GM19328 (cell line): Measurements from ENCODE around the gene FBXO8.

ENCODE experiments used
- ATAC-seq: cut with Tn5 transposase; IDR thresholded peaks from one replicate; pipeline ENCODE4 v1.9.1; 2021; ENCODE audit warnings: mild to moderate bottlenecking, moderate library complexity; ENCODE audit not compliant: unreplicated experiment

FBXO8 gene

DNA sequence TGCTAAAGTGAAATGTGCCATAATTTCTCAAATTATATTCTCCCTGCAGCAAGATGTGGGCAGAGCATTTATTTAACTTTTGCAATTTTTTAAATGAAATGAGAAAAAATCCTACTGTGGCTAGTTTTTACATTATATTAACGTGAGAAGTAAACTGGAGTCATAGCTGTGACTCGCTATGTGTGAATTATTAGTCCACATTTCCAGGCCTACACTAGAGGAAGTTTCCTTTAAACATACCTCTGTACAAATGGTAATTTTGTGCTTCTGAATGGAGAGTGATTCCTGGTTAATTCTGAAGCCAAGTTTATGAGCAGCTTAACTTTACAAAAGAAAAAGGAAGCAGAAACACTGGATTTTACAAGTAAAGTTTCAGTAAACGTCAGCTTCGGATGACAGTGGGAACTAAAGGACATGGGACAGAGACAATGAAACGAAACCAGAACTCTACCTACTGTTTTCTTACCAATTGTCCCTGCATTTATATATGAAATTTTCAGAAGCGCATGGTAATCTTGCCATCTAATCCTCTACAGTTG, 72.4 kb downstream of the FBXO8 start:
- ATAC-seq: no peak

DNA sequence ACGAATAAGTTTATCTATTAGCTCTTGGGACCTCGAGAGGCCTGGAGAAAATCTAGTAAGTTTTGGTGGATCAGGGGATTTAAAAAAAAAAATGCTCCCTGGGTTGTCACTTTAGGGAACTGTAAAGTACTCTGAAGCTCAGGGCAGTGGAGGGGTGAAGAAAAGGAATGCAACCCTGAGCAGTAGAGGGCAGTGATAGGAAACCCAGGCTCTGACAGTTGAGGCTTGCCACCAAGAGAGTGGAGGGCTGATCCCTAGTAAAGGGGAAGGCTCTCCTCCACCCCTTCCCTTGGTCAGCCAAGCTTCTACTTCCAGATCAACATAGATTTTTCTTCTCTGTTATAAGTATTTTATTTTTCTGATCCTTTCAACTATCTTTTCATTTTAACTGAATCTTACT, 73.1 kb downstream of the FBXO8 start:
- ATAC-seq: no peak

DNA sequence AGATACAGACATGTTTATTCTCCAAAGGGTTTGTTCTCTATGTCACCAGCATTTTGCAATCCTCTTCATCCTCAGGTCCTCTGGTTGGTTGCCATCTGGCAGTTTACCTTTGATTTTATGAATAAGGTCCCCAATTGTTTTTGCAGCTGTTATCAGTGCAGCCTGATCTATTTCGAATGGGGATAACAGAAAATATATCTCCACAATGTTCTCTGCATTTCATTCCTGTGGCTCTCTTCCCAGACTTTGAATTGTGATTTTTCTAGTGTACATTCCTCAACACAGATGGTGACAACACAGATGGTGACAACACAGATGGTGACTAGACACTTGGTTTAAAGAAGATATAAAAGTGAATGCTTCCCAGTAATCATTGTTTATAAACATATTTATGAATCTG, 74.1 kb downstream of the FBXO8 start:
- ATAC-seq: no peak

DNA sequence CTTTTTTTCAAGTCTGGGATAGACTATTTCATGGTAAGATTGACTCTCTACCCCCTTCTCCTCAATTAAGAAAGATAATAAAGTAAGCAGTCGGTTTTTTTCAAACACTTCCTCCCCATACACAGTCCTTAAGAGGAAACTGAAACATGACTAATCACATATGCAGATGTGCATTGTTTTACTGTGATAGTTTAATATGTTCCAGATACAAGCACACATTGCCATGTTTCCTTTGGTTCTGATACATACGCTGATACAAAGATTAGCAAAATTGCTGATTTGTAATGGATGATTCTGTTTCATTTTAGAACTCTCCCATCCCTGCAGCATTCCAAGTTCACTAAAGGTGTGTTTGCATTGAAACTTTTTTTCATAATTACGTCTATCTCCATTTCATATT, 76.1 kb downstream of the FBXO8 start:
- ATAC-seq: no peak

DNA sequence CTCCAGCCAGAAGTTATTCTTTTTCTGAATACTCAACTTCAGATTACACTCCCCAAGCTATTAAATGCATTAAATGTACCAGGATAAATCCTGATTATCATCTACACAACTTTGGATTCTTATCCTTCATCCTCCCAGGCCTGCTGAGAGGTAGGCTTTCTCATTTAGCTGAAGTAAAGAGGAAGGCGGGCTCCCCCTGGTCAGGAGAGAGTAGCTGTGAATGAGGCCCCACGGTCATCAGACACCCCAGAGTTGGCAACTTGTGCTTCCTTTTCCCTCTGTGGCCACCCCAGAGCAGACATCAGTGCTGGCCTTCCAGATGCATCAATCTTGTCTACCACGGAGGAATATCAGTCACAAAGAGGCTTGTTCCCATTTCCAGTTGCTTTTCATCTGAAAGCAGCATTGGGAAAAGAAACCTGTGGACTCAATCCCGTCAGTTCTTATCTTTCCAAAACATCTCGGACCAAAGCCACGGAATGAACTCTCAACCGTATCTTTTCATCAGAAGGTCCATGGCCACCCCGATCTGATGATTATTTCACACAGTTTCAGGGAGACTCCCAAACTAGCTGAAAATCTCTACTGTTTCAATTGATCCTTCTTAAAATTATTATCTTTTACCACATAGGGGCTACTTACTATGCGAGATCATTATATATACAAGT, 79.2 kb downstream of the FBXO8 start:
- ATAC-seq: no peak

DNA sequence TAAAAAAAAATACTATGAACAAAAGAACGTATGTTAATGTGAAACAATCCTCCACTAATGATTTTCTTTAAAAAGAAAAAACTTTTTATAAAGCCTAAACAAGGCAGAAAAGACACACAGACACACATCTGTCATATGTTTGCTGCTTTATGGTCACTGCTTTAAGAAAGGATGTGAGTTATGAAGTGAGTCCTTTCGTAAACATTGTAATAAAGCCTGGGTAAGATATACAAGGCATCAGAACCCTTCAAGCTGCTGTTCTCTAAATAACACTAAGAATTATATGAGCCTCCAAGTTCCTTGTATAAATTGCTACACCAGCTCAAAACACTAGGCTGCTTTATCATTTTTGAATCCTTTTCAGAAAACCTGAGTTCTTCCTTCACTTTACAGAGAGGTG, 81.6 kb downstream of the FBXO8 start:
- ATAC-seq: no peak

DNA sequence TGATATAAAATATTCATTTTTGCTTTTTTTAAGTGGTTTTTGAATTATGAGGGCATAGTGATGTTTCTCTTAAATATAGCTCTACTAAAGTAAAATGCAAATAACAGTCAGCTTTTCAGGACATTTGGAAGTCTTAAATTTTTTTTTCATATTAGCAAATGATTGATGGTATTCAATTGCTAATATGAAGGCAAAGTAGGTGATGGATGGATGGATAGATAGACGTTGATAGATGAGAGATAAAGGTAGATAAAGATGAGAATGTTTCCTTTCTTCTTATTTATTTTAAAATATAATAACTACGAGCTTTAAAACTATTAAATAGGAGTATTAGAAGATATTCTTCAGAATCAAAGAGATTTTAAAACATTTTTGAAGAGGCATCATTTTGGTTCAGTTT, 83.7 kb downstream of the FBXO8 start:
- no peak for ATAC-seq

DNA sequence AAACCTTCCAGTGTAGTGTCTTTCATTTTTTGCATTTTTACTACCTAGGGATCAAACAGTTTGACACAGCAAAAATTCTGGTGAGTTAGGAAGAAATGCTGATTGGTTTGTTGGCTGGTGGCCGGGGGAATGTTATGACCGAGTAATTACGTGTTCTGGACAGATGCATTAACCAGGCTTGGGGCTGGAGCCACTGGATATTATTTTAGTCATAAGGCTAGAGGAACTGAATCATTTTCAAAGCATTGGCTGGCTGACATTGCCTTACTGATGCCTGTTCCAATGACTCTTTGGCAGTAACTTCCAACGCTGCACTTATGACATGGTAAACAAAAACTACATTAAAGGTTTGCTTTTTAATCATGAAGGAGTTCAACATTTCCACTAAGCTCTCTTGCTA, 84.6 kb downstream of the FBXO8 start:
- no peak for ATAC-seq

DNA sequence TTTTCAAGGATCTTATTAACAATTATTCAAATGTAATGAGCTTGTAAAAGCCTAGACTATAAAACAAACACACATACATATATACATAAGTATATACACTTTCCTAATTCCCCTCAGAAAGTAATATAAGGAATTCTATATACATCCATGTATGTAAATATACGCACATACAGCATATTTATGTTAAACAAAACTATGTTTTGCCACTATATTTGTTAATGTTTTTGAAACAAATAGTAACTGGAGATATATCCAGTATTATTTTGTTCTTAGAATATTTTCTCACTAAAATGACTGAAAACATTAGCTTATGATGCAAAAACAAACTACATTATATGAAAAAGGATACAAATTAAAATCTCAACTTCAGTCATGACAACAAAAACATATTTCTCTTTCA, 85.1 kb downstream of the FBXO8 start:
- no peak for ATAC-seq

DNA sequence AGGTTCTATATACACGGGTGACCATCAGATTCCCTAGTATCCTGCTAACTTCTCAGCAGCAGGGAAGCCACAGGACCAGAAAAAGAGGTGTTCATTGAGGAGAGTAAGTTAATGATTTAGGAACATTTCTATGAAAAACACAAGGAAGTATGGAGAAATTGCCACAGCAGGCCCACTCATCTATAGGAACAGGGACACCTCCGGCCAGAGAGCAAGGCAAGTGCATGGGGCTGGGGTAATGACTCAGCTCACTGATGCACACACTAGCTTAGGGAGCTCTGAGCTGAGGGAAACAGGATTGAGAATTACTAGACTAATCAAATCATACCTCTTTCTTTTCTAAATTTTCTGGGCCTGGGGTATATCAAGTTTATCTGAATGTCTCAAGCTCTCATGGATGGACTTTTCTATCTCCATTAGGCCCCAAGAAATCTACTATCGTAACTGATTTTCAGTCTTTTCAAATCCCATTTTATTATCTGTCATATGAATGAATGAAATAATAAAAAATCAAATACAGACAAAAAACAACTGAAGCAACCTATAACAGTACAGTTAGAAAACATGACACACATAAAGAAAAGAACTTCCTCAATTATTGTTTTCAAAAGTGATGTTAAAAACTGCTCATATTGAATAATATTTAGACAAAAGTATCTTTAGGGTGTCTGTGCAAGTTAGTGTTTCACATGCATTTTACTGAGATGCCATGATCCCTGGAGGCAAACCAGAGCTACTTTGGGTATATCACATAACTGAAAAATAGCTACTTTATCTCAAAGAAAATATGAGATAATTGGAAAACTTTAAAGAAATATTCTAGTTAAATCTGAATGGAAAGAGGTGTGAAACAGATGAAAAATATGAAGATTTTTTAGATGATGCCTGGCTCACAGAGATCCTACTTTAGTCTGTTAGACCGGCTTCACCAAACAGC, 89.8 kb downstream of the FBXO8 start:
- ATAC-seq: no peak

DNA sequence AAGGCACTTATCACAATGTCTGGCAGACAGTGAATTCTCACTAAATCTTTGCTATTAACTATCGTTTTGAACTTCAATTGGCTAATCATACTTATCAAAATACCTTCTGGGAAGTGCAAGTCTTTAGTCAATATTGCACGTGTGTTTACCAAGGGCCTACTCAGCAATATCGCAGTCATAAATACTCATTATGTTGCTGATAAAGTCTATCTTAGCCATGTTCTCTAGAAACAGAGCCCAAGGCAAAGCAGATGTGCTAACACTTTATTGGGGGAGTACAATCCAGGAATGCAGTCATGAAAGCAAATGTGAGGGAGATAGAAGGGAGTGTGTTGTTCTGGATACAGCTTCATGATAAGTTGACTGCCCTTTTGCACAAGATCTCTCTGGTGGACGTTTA, 90.5 kb downstream of the FBXO8 start:
- no peak for ATAC-seq

DNA sequence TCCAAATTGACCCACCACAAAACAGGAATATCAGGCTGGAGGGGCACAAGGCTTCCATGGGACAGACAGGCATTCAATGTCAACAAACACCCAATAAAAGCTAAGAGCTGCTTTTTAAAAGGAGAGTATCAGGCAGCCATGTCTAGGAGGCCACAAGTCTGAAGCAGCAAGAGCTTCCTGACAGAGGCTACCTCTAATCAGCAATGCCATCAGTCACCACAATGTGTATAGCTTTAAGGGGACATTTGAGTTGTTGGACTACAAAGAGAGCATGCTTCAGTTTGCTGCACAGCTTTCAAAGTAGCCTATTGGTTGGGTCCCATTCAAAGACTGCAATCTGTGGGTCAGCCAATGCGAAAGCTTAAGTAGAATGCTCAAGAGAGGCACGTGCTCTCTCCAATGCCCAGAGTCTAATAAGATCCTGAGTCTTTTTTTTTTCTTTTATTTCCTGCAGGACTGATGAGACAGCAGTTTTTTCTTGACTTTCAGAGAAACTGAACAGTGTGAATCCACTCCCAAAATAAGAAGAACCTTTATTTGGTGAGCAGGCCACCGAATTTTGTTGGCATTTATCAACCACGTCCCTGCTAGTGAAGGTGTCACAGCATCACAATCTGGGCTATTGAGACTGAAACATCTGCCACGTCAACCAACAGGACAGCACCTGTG, 92.5 kb downstream of the FBXO8 start:
- no peak for ATAC-seq

DNA sequence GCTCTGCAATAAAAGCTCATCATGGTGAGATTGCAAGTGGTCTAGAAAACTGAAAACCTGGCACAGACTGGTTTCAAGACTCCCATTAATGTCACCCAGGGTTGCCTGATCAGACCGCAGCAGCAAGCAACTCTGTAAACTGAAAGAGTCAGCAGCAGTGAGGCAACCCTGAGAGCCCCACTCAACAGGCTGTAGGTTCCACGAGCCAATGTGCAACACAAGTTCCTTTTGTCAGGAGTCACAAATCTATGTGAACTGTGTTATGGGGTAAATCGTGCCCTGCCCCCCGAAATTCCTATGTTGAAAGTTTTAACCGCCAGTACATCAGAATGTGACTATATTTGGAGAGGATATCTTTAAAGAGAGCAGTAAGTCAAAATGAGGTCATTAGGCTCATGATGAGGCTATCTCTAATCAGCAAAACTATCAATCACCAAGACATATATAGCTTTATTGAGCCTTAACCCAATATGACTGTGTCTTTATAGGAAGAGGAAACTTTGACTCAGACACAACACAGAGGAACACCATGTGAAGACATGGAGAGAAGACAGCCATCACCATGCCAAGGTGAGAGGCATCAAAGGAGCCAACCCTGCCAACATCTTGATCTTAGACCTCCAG, 94.0 kb downstream of the FBXO8 start:
- ATAC-seq: no peak
